BE2C (cell line): ENCODE measurements around the gene TMC7.
"Not testable (repeated sequence)": the region's sequence is repeated elsewhere in the genome, so short reads cannot be mapped to it uniquely, and the experiment has no call there.

Experiments
- DNase-seq: peaks from one replicate; pipeline ENCODE4 v3.0.0-alpha.2; 2020
- H3K27me3 ChIP-seq: fragments of 250-450 bp; sonication (Bioruptor Pico); 2 replicates; pipeline ENCODE4 v1.5.1; 2020; ENCODE audit warnings: mild to moderate bottlenecking
- H3K36me3 ChIP-seq: fragments of 250-450 bp; sonication (Bioruptor Pico); 2 replicates; pipeline ENCODE4 v1.5.1; 2020; ENCODE audit warnings: mild to moderate bottlenecking
- H3K4me1 ChIP-seq: fragments of 250-450 bp; sonication (Bioruptor Pico); 2 replicates; pipeline ENCODE4 v1.5.1; 2020
- H3K4me3 ChIP-seq: 2 replicates; pipeline ENCODE4 v1.5.1; 2011; ENCODE audit warnings: low read depth, low read length
- H3K9me3 ChIP-seq: fragments of 250-450 bp; sonication (Bioruptor Pico); 2 replicates; pipeline ENCODE4 v1.5.1; 2020
- TF ChIP-seq, protein P1 (sequence below): IDR thresholded peaks from 2 replicates; pipeline ENCODE4 v1.5.1; 2012; ENCODE audit warnings: mild to moderate bottlenecking, low read depth, low read length

Gene TMC7

GRCh38 chr16:18943414-18943813 is 40.3 kb upstream of the TMC7 start:
- no peaks in the 10 kb centered on the region for H3K36me3 ChIP-seq
- DNase-seq, result no peak
- no peaks in the 10 kb centered on the region for H3K4me1 ChIP-seq
- TF ChIP-seq, protein P1, sequence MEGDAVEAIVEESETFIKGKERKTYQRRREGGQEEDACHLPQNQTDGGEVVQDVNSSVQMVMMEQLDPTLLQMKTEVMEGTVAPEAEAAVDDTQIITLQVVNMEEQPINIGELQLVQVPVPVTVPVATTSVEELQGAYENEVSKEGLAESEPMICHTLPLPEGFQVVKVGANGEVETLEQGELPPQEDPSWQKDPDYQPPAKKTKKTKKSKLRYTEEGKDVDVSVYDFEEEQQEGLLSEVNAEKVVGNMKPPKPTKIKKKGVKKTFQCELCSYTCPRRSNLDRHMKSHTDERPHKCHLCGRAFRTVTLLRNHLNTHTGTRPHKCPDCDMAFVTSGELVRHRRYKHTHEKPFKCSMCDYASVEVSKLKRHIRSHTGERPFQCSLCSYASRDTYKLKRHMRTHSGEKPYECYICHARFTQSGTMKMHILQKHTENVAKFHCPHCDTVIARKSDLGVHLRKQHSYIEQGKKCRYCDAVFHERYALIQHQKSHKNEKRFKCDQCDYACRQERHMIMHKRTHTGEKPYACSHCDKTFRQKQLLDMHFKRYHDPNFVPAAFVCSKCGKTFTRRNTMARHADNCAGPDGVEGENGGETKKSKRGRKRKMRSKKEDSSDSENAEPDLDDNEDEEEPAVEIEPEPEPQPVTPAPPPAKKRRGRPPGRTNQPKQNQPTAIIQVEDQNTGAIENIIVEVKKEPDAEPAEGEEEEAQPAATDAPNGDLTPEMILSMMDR, result no peak
- no peaks in the 10 kb centered on the region for H3K27me3 ChIP-seq
- H3K4me3 ChIP-seq, result no peak overlapping the region
- no peaks in the 10 kb centered on the region for H3K9me3 ChIP-seq

DNA sequence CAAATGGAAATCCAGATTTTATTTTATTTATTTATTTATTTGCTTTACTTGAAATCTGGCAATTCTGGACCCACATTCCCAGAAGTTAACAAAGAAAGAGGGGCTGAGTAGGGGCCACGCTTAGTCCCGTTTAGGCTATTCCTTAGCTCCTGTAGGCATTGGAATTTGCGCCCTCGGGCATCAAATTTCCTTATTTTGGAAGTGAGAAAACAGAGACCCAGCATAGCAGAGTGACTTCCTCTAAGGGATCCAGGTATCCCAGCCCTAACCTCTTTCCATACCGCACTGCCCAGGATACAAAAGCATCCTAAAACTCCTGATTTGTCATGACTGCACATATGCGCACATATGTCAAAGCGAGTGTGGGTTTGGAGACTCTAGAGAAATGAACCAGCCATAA is 38.5 kb upstream of the TMC7 start:
- Histone ChIP-seq H3K9me3 (no peaks in the 10 kb centered on the region), H3K4me3 (no peak overlapping the region), H3K4me1 (no peaks in the 10 kb centered on the region), H3K36me3 (no peaks in the 10 kb centered on the region), H3K27me3 (no peaks in the 10 kb centered on the region)
- TF ChIP-seq, protein P1, result no peak
- no peak for DNase-seq

- TF ChIP-seq, protein P1, result no peak
- Histone ChIP-seq H3K4me1 (no peaks in the 10 kb centered on the region), H3K27me3 (no peaks in the 10 kb centered on the region), H3K4me3 (no peak overlapping the region), H3K9me3 (no peaks in the 10 kb centered on the region), H3K36me3 (no peaks in the 10 kb centered on the region)
- DNase-seq, result no peak
These were observed 35.2 kb upstream of the TMC7 start for GRCh38 chr16:18948372-18949020.

DNA sequence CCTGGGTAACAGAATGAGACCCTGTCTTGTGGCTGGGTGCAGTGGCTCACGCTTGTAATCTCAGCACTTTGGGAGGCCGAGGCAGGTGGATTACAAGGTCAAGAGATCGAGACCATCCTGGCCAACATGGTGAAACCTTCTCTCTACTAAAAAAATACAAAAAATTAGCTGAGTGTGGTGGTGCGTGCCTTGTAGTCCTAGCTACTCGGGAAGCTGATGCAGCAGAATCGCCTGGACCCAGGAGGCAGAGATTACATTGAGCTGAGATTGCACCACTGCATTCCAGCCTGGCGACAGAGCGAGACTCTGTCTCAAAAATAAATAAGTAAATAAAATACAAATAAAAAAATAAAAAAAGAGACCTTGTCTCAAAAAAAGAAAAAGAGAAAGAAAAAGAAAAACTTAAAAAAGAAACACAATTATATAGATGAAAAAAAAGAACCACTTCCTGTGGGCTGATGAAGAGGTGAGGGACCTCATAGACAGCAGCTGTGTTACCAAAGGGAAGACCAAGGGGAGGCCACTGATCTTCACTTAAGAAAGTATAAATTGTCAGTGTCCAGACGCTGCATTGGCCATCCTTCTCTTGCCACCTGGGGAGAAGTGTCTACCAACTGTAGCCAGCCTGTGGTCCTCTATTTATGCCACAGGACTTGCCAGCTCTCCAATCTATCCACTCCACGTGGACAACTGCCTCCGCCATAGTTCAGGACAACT is 33.1 kb upstream of the TMC7 start:
- Histone ChIP-seq H3K4me3 (no peak overlapping the region), H3K9me3 (no peaks in the 10 kb centered on the region)
- TF ChIP-seq, protein P1, result no peak

DNA sequence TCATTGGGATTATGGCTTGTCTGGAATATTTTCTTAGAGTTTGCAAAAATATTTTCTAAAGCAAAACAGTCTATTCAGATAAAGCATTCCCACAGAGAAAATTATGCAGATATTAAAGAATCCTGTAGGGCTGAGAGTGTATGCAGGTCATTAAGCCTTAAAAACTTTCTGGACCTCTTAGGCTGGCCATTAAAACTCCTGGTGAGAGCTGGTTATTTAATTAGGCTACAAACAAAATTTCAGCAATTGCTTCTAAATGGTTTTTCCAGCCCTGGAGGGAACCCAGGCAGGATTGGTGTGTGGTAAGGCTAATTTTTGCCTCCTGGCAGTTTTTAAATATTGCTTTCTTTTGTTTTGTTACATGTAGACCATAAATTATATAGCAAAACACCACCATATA is 30.2 kb upstream of the TMC7 start:
- no peaks in the 10 kb centered on the region for H3K36me3 ChIP-seq
- no peaks in the 10 kb centered on the region for H3K9me3 ChIP-seq
- H3K4me3 ChIP-seq, result no peak overlapping the region
- H3K4me1 ChIP-seq, result no peaks in the 10 kb centered on the region
- TF ChIP-seq, protein P1, result no peak
- H3K27me3 ChIP-seq, result no peaks in the 10 kb centered on the region
- no peak for DNase-seq

More for the DNA sequence above, 33.1 kb upstream of the TMC7 start:
- no peaks in the 10 kb centered on the region for H3K4me1 ChIP-seq
- H3K36me3 ChIP-seq, result no peaks in the 10 kb centered on the region
- no peaks in the 10 kb centered on the region for H3K27me3 ChIP-seq
- no peak for DNase-seq

DNA sequence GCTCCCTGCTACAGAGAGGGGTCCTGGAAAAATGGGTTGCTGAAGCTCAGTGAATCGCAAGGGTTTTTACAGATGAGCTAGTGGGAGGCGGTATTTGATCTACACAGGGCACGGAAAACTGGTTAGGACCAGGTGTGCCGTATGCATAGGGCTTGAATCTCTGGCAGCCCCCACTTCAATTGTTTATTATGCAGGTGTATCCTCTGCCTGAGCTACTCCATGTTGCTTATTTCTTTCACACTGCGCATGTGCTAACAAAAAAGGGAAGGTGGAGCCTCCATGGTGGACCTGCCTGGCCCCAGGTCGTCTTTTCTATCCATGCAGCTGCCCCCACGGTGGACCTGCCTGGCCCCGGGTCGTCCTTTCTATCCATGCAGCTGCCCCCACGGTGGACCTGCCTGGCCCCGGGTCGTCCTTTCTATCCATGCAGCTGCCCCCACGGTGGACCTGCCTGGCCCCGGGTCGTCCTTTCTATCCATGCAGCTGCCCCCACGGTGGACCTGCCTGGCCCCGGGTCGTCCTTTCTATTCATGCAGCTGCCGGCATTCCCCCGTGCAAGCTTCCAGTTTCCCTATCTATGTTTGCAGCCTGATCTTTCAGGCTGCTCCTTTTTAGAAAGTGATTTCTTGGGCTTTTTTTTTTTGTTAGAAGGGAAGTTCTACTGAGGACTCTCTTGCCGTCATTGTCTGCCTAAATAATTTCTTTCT is 27.7 kb upstream of the TMC7 start:
- DNase-seq, H3K9me3 ChIP-seq, H3K4me1 ChIP-seq, H3K27me3 ChIP-seq, H3K36me3 ChIP-seq: not testable (repeated sequence)
- peak overlapping the region; percentile 31 for H3K4me3 ChIP-seq

DNA sequence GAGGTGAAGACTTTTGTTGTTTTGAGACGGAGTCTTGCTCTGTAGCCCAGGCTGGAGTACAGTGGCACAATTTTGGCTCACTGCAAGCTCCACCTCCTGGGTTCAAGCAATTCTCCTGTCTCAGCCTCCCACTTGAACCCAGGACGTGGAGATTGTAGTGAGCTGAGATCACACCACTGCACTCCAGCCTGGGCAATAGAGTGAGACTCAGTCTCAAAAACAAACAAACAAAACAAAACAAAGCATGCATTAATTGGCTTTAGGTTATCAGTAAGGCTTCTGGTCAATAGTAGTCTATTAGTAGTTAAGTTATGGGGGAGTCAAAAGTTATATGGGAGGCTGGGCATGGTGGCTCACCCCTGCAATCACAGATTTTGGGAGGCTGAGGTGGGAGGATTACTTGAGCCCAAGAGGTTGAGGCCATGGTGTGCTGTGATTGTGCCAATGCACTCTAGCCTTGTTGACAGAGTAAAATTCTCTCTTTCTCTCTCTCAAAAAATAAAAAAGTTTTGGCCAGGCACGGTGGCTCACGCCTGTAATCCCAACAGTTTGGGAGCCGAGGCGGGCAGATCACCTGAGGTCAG is 27.0 kb upstream of the TMC7 start:
- H3K4me3 ChIP-seq, H3K9me3 ChIP-seq, DNase-seq, H3K4me1 ChIP-seq, H3K36me3 ChIP-seq, H3K27me3 ChIP-seq: not testable (repeated sequence)
